GM21360 (cell line): ENCODE data around the gene LRFN5.
"Not testable (repeated sequence)": the region's sequence is repeated elsewhere in the genome, so short reads cannot be mapped to it uniquely, and the experiment has no call there.

ENCODE experiments used
- ATAC-seq: cut with Tn5 transposase; IDR thresholded peaks from one replicate; pipeline ENCODE4 v1.9.1; 2021; ENCODE audit warnings: mild to moderate bottlenecking, moderate library complexity; ENCODE audit not compliant: unreplicated experiment

LRFN5 gene

DNA sequence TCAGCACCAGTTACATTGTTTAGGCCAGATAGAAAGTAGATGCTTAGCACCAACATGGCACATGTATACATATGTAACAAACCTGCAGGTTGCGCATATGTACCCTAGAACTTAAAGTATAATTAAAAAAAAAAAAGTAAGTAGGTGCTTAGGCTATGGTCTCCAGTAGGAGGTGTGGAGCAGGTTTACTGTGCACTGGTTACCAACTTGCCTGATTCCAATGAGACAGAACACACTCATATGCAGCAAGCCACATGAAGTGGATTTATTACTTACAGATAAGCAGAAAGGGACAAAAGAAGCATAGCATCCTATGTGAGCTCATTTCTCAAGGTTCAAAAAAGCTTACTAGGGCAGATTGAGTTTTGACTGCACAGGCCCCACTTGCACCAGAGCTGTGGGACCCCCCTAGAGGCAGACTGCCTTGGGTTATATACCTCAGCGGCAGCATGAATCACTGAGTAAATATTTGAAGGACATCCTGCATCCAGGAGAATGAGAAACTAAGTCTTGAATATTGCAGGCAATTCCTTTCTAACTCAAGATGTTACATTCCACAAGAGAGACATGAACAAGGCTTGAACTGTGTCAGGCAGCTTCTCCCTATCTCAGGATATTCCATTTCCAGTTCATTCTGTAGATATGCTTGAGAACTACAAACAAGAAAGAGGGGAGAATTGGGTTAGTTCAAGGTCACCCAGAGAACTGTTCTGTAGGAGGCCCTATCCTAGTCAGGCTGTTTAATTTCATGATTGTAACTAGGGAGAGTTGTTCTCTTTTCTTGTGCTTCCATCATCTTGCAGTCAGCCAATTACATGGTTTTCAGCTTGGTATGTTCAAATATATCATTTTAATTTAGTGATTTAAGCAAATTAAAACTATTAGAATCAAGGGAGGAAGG is 30.1 kb downstream of the LRFN5 start:
- no peak for ATAC-seq

DNA sequence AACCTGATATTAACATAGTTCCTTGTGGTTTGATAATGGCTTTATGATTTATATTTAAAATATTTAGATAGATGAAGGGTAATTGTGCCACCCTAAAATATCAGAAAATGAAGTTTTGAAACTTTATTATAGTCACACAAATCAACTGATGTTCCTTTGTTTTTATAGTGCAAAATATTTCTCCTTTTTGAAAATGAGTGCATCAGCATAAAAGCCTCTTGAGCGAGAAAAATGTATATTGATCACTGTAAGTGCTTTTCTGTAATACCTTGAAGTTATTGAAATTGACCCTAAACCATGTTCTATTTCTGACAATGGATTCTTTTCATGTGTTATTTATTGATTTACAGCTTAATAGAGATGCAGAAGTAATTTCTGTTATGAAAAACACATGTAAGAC is 35.0 kb downstream of the LRFN5 start:
- ATAC-seq = no peak

- ATAC-seq = no peak
Measured at GRCh38 chr14:41642367-41642766, 35.7 kb downstream of the LRFN5 start.

GRCh38 chr14:41642789-41643188 is 36.1 kb downstream of the LRFN5 start:
- ATAC-seq = no peak

- ATAC-seq = no peak
Measured at GRCh38 chr14:41644606-41645005, 37.9 kb downstream of the LRFN5 start.

DNA sequence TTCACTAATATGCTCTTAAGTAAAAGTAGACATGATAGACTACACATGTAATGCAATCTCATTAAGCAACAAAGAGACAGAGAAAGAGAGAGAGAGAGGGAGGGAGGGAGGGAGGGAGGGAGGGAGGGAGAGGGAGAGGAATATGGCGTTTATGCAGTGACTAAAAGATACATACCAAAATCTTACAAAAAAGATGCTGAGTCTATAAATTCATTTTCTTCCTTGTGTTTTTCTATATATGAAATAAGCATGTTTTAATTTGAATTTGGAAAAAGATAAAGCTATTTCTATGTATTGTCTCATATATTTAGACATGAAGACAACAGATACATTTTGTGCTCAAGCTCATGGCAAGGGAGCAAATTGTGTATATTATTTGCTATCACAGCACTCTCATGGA is 44.1 kb downstream of the LRFN5 start:
- no peak for ATAC-seq

DNA sequence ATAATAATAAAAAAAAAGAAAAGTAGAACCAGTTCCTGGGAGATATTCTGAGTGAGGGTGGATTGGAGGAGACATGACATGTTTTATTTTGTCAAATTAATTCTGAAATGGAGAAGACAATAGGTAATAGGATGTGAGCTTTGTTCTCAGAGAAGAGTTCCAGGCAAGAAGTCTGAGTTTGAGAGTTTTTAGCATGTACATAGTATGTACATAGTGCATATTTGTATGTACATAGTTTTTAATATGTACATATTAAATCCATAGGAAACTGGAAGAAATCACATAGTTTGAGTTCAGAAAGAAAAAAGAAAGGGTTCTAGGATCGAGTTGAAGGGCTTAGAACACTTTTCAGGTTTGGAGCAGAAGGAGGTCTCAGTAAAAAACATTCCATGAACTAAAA is 47.5 kb downstream of the LRFN5 start:
- no peak for ATAC-seq

DNA sequence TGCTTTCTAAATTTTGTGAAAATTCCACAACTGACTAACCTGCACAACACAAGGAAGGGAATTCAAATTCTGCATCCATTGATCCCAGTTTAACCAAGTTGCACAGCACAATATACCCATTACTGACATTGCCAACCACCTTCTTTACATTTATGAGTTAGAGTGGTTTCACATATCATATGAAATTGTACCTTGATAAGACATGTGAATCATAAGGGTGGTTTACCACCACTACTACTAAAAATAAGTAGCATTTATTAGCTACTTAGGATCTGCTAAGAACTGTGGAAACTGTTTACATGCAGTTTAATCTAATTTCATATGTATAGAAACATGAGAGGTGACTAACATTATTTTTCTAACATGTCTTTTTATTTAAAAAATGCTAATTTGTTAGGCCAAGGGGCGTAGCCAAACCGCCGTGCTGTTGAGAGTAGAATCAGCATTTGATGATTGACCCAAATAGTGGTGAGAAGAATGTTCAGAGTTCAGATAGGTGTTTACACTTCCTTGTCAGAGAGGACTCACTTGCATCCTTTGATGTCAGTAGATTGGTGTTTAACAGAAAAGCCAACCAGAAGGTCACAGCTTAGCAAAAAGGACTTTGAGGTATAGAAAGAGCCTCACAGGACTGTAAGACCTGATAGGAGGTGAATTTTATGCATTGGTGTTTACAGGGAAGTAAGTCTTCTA is 56.2 kb downstream of the LRFN5 start:
- no peak for ATAC-seq

- ATAC-seq = no peak
Measured at GRCh38 chr14:41663473-41663850, 56.8 kb downstream of the LRFN5 start.

DNA sequence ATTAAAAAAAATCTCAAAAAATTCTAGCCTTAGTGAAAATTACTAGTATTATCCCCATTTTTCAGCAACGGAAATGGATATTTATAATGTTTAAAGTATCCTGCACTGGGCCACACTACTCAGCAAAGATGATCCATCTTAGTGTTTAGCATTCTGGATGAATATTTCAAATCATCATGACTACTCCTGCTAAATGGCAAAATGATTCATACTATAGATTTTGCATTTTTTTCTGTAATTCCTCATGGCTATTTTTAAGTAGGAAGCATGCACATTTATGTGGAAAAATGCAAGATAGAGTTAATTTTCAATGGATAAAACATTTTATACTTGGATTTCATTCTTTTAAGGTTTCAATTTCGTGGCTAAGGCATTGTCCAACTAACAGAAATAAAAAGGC is 59.6 kb downstream of the LRFN5 start:
- ATAC-seq = no peak

DNA sequence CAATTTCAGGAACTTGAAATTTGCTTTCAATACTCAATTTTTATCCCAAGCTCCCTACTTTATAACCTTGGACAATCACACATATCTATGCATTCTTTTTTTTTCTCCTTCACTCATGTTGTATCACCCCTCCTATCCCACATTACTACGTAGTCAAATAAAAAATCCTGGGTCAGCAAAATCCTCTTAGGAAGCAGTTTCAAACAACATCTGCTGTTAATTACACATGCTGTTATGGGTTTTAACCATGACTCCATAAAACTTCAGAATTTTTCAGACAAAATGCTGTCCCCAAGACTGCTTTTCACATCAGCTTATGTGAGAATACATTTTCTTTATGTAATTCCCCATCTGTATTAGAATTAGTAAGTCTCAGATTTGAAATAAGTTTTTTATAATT is 61.7 kb downstream of the LRFN5 start:
- ATAC-seq = no peak

DNA sequence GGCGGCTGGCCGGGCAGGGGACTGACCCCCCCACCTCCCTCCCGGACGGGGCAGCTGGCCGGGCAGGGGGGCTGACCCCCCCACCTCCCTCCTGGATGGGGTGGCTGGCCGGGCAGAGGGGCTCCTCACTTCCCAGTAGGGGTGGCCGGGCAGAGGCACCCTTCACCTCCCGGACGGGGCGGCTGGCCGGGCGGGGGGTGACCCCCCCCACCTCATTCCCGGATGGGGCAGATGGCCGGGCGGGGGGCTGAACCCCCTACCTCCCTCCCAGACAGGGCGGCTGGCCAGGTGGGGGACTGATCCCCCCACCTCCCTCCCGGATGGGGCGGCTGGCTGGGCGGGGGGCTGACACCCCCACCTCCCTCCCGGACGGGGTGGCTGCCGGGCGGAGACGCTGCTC is 66.9 kb downstream of the LRFN5 start:
- ATAC-seq = not testable (repeated sequence)

GRCh38 chr14:41674511-41674971 is 67.9 kb downstream of the LRFN5 start:
- ATAC-seq = not testable (repeated sequence)

GRCh38 chr14:41699486-41699885 is 92.8 kb downstream of the LRFN5 start:
- ATAC-seq = no peak

GRCh38 chr14:41718477-41719166 is 111.9 kb downstream of the LRFN5 start:
- ATAC-seq = no peak

GRCh38 chr14:41739203-41739602 is 132.5 kb downstream of the LRFN5 start:
- ATAC-seq = no peak

DNA sequence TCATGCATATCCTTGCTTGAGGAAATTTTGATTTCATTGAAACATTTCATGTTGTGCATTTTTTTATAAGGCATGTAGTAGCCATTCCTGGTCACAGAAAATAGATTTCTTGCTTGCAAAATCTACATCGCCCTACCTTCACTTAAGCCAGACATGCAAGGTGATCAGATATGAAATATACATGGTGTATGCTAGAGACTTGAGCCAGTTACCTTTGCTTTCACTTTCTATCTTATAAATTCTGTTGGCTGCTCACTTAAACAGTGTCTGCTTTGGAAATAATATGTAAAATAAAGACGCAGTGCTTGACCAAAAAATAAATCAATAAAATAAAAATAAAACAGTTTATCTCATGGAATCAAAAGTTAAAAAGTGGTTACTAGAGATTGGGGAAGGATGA is 136.5 kb downstream of the LRFN5 start:
- ATAC-seq = no peak

GRCh38 chr14:41749429-41749828 is 142.8 kb downstream of the LRFN5 start:
- ATAC-seq = peak; percentile 93

DNA sequence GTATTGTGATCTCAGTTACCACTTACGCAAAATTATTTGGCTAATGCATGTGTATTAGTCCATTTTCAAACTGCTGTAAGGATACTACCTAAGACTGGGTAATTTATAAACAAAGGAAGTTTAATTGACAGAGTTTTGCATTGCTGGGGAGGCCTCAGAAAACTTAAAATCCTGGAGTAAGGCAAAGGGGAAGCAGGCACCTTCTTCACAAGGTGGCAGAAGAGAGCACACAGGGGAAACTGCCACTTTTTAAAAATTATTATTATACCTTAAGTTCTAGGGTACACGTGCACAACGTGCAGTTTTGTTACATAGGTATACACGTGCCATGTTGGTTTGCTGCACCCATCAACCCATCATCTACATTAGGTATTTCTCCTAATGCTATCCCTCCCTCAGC is 143.9 kb downstream of the LRFN5 start:
- not testable (repeated sequence) for ATAC-seq

DNA sequence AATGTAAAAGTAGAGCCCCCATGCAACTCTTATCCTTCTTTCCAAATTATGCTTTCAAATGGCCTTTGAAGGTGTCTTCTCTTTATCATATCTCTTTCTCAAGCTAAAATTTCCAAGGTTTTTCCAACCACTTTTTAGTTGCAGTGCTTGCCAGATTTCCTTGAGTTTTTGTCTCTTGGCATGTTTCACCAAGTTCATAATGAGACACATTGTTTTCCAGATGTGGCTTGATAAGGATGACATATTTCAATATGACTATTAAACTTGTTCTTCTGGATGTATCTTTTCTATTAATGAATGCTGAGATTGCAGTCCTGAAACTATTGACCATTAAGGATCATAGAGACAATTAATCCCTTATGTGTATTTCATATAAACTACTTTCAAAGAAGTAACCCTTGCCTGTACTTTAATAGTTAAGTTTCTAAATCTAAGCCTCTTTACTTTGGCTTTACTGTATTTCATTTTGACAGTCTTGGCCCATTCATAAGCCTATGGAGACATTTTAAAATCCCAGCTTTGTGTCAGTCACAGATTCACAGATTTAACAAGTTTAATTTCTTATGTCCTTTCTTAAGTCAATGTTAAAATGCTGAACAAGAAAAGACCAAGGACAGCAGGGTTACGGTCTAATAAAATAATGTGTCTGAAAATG is 151.5 kb downstream of the LRFN5 start:
- no peak for ATAC-seq

DNA sequence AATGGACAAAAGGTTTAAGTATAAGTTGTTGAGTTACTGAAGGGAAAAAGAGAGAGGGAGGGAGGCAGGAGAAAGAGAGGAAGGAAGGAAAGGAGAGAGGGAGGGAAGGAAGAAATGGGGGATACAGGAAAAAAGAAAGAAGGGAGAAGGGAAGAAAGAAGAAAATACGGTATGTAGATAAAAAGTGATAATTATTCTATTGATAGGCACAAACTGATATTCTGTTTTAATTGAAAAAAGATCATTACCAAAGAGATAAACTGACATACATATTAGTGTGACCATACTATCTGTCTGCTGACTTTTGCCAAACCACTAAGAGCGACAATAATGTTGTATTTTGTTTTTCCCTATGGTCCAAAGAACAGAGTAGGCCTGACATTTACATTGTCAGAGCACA is 154.5 kb downstream of the LRFN5 start:
- no peak for ATAC-seq
